Adrenal gland (tissue), 5 donors: ENCODE results near the gene SNAI3.

ENCODE experiments used
- CTCF ChIP-seq, 6 experiments: fragments of 450-650 bp in 4 of 6; fragments of 200-600 bp in 2 of 6; sonication (generic) in 1 of 6; IDR thresholded peaks; 1 replicate in 5 of 6; 2 replicates in 1 of 6; pipeline versions ENCODE4 v1.5.1 to v1.8.0; 2016 to 2021; ENCODE audit warnings: antibody characterized with exemption in 6 of 6, mild to moderate bottlenecking in 2 of 6, moderate library complexity in 1 of 6
- POLR2A ChIP-seq, 2 donors: fragments of 450-650 bp; IDR thresholded peaks; one replicate each; pipeline ENCODE4 v1.6.1; 2017; ENCODE audit warnings: antibody characterized with exemption in 2 of 2, mild to moderate bottlenecking in 2 of 2, moderate library complexity in 1 of 2
- donor health status: DM: no; HTN: no; CAD: no.

DNA sequence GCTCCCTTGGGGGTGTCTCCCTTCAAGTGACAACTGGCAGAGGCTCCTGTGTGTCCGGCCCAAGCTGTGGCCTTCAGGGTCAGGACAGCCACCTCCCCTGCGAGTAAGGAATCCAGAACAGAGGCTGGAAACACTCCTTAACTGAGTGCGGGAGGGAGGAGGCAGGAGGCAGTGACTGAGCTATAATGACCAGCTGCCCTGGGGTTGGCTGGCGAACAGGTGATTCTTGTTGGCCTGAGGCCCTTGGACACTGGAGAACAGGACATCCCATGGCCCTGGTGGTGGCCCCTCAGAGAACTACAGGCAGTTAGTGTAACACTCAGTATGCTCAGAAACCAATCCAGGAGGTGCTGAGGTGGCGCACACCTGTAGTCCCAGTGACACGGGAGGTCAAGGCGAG is 9.4 kb upstream of the SNAI3 start:
- no peak for TF ChIP-seq CTCF (IDR thresholded peaks at IDR 0.05)
- TF ChIP-seq POLR2A (IDR thresholded peaks at IDR 0.05), result no peak
